HepG2 (cell line): ENCODE results near the gene PSKH1. TPM values are rescaled to one million over a fixed set of nuclear protein-coding genes. Genes with fewer than 3 reads are reported as not detected.
A peak's percentile ranks its signal among the peaks of the same experiment; 100 is the strongest.

Source experiments
- ATAC-seq: fragments of 200-7000 bp; cut with Tn5 transposase; 3 replicates; pipeline ENCODE4 v1.9.1; 2020; ENCODE audit warnings: mild to moderate bottlenecking, moderate library complexity
- BruUV-seq: library from RNA; stranded (reverse); fragments of 400-500 nt; replicated peaks from 2 replicates; lab custom pipeline; 2021; lab: Mats Ljungman, UMichigan
- CTCF ChIA-PET: fragments of 300-600 bp; formaldehyde crosslinking; extraction: SDS; loops from one replicate; lab custom pipeline; 2021; ENCODE audit warnings: low total read pairs, inconsistent platforms, low intra/inter-chr PET ratio; lab: Yijun Ruan, JAX
- POLR2A ChIA-PET: fragments of 350-600 bp; sonication (Branson Sonifier 250); formaldehyde crosslinking; loops from one replicate; lab custom pipeline; 2020; ENCODE audit warnings: antibody characterized with exemption, inconsistent platforms; lab: Yijun Ruan, JAX
- DNase-seq: peaks from one replicate; pipeline ENCODE4 v3.0.0-alpha.2; 2015; ENCODE audit warnings: low spot score
- FAIRE-seq: peaks from 3 replicates; lab custom pipeline; 2011; peaks lifted over from hg19 to GRCh38; lab: Jason Lieb, UNC
- H2AFZ ChIP-seq: one replicate; pipeline ENCODE4 v1.6.1; 2011; ENCODE audit warnings: low read length, inconsistent platforms
- H3K27ac ChIP-seq: fragments of 300-600 bp; 3 replicates; pipeline ENCODE4 v1.8.0; 2011; ENCODE audit warnings: mixed run types, mild to moderate bottlenecking, mixed read lengths, low read length, inconsistent platforms; ENCODE audit not compliant: insufficient read depth; ENCODE audit errors: extremely low read length
- H3K27me3 ChIP-seq, 2 experiments: fragments of 200-600 bp in 1 of 2; 2 replicates in 1 of 2; 3 replicates in 1 of 2; pipeline versions ENCODE4 v1.6.0 to v1.8.0; 2011; ENCODE audit warnings: low read length in 2 of 2, mild to moderate bottlenecking in 2 of 2, moderate library complexity in 2 of 2, inconsistent platforms in 1 of 2; ENCODE audit not compliant: insufficient read depth in 2 of 2, control insufficient read depth in 1 of 2
- H3K36me3 ChIP-seq, 2 experiments: fragments of 200-600 bp in 1 of 2; replicated peaks in 1 of 2; 2 replicates in 1 of 2; 3 replicates in 1 of 2; pipeline versions ENCODE4 v1.5.1 to v1.8.0; 2011; ENCODE audit warnings: low read length in 2 of 2, inconsistent platforms in 1 of 2; ENCODE audit not compliant: insufficient read depth in 2 of 2, control insufficient read depth in 1 of 2
- H3K4me1 ChIP-seq: 2 replicates; pipeline ENCODE4 v1.5.1; 2012; ENCODE audit warnings: low read length, inconsistent platforms; ENCODE audit not compliant: insufficient read depth
- H3K4me2 ChIP-seq: 2 replicates; pipeline ENCODE4 v1.6.0; 2011; ENCODE audit warnings: low read depth, low read length, inconsistent platforms
- H3K4me3 ChIP-seq, 3 experiments: fragments of 200-600 bp in 1 of 3; sonication (generic), shearing (Covaris generic) in 1 of 3; replicated peaks in 1 of 3; 2 replicates each; pipeline ENCODE4 v1.5.1; 2011 to 2016; ENCODE audit warnings: low read length in 3 of 3, inconsistent platforms in 2 of 3, low read depth in 2 of 3, mild to moderate bottlenecking in 2 of 3, control low read depth in 1 of 3, mixed read lengths in 1 of 3; ENCODE audit not compliant: insufficient read depth in 1 of 3
- H3K79me2 ChIP-seq: one replicate; pipeline ENCODE4 v1.6.1; 2011; ENCODE audit warnings: low read length, inconsistent platforms; ENCODE audit not compliant: insufficient read depth
- H3K9ac ChIP-seq: 2 replicates; pipeline ENCODE4 v1.6.0; 2011; ENCODE audit warnings: mild to moderate bottlenecking, low read depth, low read length, inconsistent platforms; ENCODE audit not compliant: insufficient read depth
- H3K9me3 ChIP-seq: 2 replicates; pipeline ENCODE4 v1.5.1; 2012; ENCODE audit warnings: mild to moderate bottlenecking, low read length
- H4K20me1 ChIP-seq: 2 replicates; pipeline ENCODE4 v1.6.0; 2011; ENCODE audit warnings: inconsistent platforms, mild to moderate bottlenecking, low read length, moderate library complexity; ENCODE audit not compliant: insufficient read depth
- BRCA1 ChIP-seq: sonication (generic); formaldehyde crosslinking; IDR thresholded peaks from 2 replicates; pipeline ENCODE4 v1.4.0; 2020; ENCODE audit warnings: missing genetic modification reagents
- ETV5 ChIP-seq: IDR thresholded peaks from 2 replicates; pipeline ENCODE4 v1.6.1; 2018; ENCODE audit warnings: missing biosample characterization, missing genetic modification reagents, inconsistent platforms, borderline replicate concordance
- FOXP4 ChIP-seq: sonication (generic); formaldehyde crosslinking; IDR thresholded peaks from 2 replicates; pipeline ENCODE4 v1.4.0; 2020; ENCODE audit warnings: missing genetic modification reagents
- HMG20A ChIP-seq: IDR thresholded peaks from 2 replicates; pipeline ENCODE4 v1.6.1; 2016; ENCODE audit warnings: borderline replicate concordance
- HNF4A ChIP-seq: sonication (generic); formaldehyde crosslinking; IDR thresholded peaks from 2 replicates; pipeline ENCODE4 v1.4.0; 2020; ENCODE audit warnings: missing genetic modification reagents
- MEIS1 ChIP-seq: sonication (generic); formaldehyde crosslinking; IDR thresholded peaks from 2 replicates; pipeline ENCODE4 v1.9.0; 2021; ENCODE audit warnings: mild to moderate bottlenecking, missing genetic modification reagents, moderate library complexity, borderline replicate concordance
- RBM22 ChIP-seq: fragments of 200-400 bp; formaldehyde crosslinking; optimal IDR thresholded peaks from 2 replicates; pipeline ENCODE3; 2017; ENCODE audit warnings: mild to moderate bottlenecking, low read length, moderate library complexity
- SAP130 ChIP-seq: IDR thresholded peaks from 2 replicates; pipeline ENCODE4 v1.6.1; 2016; ENCODE audit warnings: low read depth
- SP5 ChIP-seq: IDR thresholded peaks from 2 replicates; pipeline ENCODE4 v1.6.1; 2016; ENCODE audit warnings: low read depth, borderline replicate concordance
- TBP ChIP-seq: sonication (generic); formaldehyde crosslinking; IDR thresholded peaks from 2 replicates; pipeline ENCODE4 v1.5.0; 2020; ENCODE audit warnings: missing genetic modification reagents
- ZNF562 ChIP-seq: sonication (generic); formaldehyde crosslinking; IDR thresholded peaks from 2 replicates; pipeline ENCODE4 v1.8.0; 2022; ENCODE audit warnings: missing genetic modification reagents, borderline replicate concordance
- ZNF564 ChIP-seq: sonication (generic); formaldehyde crosslinking; IDR thresholded peaks from 2 replicates; pipeline ENCODE4 v1.8.1; 2023; ENCODE audit warnings: mild to moderate bottlenecking, missing genetic modification reagents
- ZNF574 ChIP-seq: sonication (generic); formaldehyde crosslinking; IDR thresholded peaks from 2 replicates; pipeline ENCODE4 v1.4.0; 2020; ENCODE audit warnings: missing genetic modification reagents
- ZNF687 ChIP-seq: sonication (generic); formaldehyde crosslinking; IDR thresholded peaks from 2 replicates; pipeline ENCODE4 v1.5.1; 2020; ENCODE audit warnings: mild to moderate bottlenecking, missing genetic modification reagents, moderate library complexity
- WGBS: methylation state at CpG from one replicate; pipeline ENCODE4 v1.1.6; 2017; ENCODE audit warnings: low lambda C conversion rate; 5-methylcytosine and 5-hydroxymethylcytosine counted together
- in situ Hi-C: cut with HindIII; loops from 2 replicates; pipeline ENCODE4 v1.10.0; 2017; ENCODE audit warnings: low pct_unique_long_range_greater_than_20kb; ENCODE audit not compliant: extremely low pct_ligation_motif_present
- intact Hi-C: fragments of 100-400 bp; cut with micrococcal nuclease; formaldehyde crosslinking; loops from one replicate; pipeline ENCODE4 v1.10.0; 2022; ENCODE audit not compliant: unreplicated experiment
- polyA plus RNA-seq, 8 experiments: library from polyadenylated mRNA; depleted of rRNA in 3 of 8; stranded (reverse) in 7 of 8; unstranded in 1 of 8; fragments of >200 nt; fragmentation: Illumina TruSeq in 4 of 8; extraction: Trizol in 4 of 8; gene quantifications; 2 replicates each; pipeline versions ENCODE4 v1.2.1 to v1.2.3, GENCODE V29; 2011 to 2016; ENCODE audit warnings: low read depth in 4 of 8, missing spikeins in 1 of 8, mixed read lengths in 1 of 8; ENCODE audit not compliant: insufficient read depth in 1 of 8
- total RNA-seq, 5 experiments: library from RNA; depleted of rRNA; stranded (reverse); fragments of >200 nt; fragmentation: Illumina TruSeq; extraction: Trizol; gene quantifications; 2 replicates each; pipeline ENCODE4 v1.2.3, GENCODE V29; 2016; ENCODE audit warnings: low read depth in 1 of 5

PSKH1 gene
- total and polyA plus RNA-seq, 2 of the 13 experiments (the other 11 are each of a cell fraction or from before 2014, with no cell fraction given): 8.4 to 19.1 TPM

GRCh38 chr16:67915831-67916723, 23.0 kb downstream of the PSKH1 start:
- Histone ChIP-seq H3K4me2 (peak overlapping the region; percentile 52), H3K4me3 (no peak overlapping the region), H3K9ac (no peak overlapping the region), H3K36me3 (peaks cover 15 to 20% of the 10 kb centered on the region in 2 experiments; a peak in 4 of 5 replicates), H3K27me3 (no peaks in the 10 kb centered on the region), H4K20me1 (peaks cover 6% of the 10 kb centered on the region; the same call in 1 of the 2 replicates), H3K27ac (peak overlapping the region; percentile 44), H3K4me1 (peaks cover 34% of the 10 kb centered on the region), H3K9me3 (no peaks in the 10 kb centered on the region), H2AFZ (no peak overlapping the region), H3K79me2 (no peaks in the 10 kb centered on the region)
- POLR2A ChIA-PET: interaction anchor here (1.2 to 2.9 kb wide), 2 partner anchors 23 to 319 kb away, joined by 4 to 10 read pairs; partner anchors contain the start of gene PSKH1
- 59% methylated on average over 7 of the region's 7 CpGs for WGBS
- ATAC-seq (peak; percentile 87), FAIRE-seq (peak; percentile 90), DNase-seq (peak; percentile 59)
- BruUV-seq: no TSS peak
- CTCF ChIA-PET: interaction anchor here (1.7 kb wide), 1 partner anchor 33 kb away, joined by 3 read pairs; no protein-coding TSS in a partner anchor
- in situ Hi-C loops (no loop called here), intact Hi-C loops (no loop called here)
- TF ChIP-seq HNF4A (CRISPR knock-in tag) (peak; percentile 43), MEIS1 (CRISPR knock-in tag) (0 out of 2 replicates have a peak, but pooled peaks have one; percentile 25), BRCA1 (no peak), SP5 (CRISPR knock-in tag) (peak; percentile 48; the same call in 1 of the 2 replicates), ZNF564 (CRISPR knock-in tag) (no peak), SAP130 (CRISPR knock-in tag) (peak; percentile 29), ZNF574 (0 out of 2 replicates have a peak, but pooled peaks have one; percentile 31), HMG20A (no peak), FOXP4 (peak; percentile 51; the same call in 1 of the 2 replicates), RBM22 (no peak), ZNF562 (CRISPR knock-in tag) (no peak), TBP (no peak), ETV5 (CRISPR knock-in tag) (no peak), ZNF687 (CRISPR knock-in tag) (peak; percentile 49)
